AG04449 (cell line): ENCODE results near the gene ULK3.

Source experiments
- CTCF ChIA-PET: fragments of 350-600 bp; formaldehyde crosslinking; extraction: SDS; loops from one replicate; lab custom pipeline; 2021; ENCODE audit warnings: antibody characterized with exemption; lab: Yijun Ruan, JAX
- POLR2A ChIA-PET: fragments of 400-600, 350-600 bp; formaldehyde crosslinking; extraction: SDS; loops from one replicate; lab custom pipeline; 2020; ENCODE audit warnings: antibody characterized with exemption, inconsistent platforms; lab: Yijun Ruan, JAX
- DNase-seq: peaks from one replicate; pipeline ENCODE4 v3.0.0-alpha.2; 2010; ENCODE audit warnings: low read depth, low spot score
- H3K4me3 ChIP-seq: 2 replicates; pipeline ENCODE4 v1.5.1; 2011; ENCODE audit warnings: low read depth, mild to moderate bottlenecking, control low read depth, low read length
- CTCF ChIP-seq: IDR thresholded peaks from one replicate; pipeline ENCODE4 v1.5.1; 2011; ENCODE audit warnings: mild to moderate bottlenecking, moderate library complexity, low read length, control low read depth, inconsistent platforms; ENCODE audit not compliant: insufficient read depth; ENCODE audit errors: missing control alignments

The ULK3 gene

GRCh38 chr15:74869726-74870407 lies 26.9 kb upstream of the ULK3 start:
- no peak overlapping the region for H3K4me3 ChIP-seq
- TF ChIP-seq CTCF: no peak
- no peak for DNase-seq
- ChIA-PET CTCF (interaction anchor here (1.0 to 2.1 kb wide), 8 partner anchors 11 to 89 kb away, joined by 3 to 21 read pairs (median 4); no protein-coding TSS in a partner anchor), POLR2A (no interaction called here)

- DNase-seq: no peak
- POLR2A ChIA-PET: no interaction called here
- H3K4me3 ChIP-seq: no peak overlapping the region
- no peak for TF ChIP-seq CTCF
- CTCF ChIA-PET: interaction anchor here (1.0 to 2.1 kb wide), 8 partner anchors 10 to 88 kb away, joined by 3 to 21 read pairs (median 4); no protein-coding TSS in a partner anchor
Measured at GRCh38 chr15:74869372-74869725, 26.4 kb upstream of the ULK3 start.

GRCh38 chr15:74868059-74868458 lies 25.1 kb upstream of the ULK3 start:
- no peak for DNase-seq
- CTCF ChIA-PET: interaction anchor here (1.0 to 1.1 kb wide), 2 partner anchors 18 to 82 kb away, joined by 3 read pairs; no protein-coding TSS in a partner anchor
- POLR2A ChIA-PET: no interaction called here
- TF ChIP-seq CTCF: no peak
- H3K4me3 ChIP-seq: no peak overlapping the region

- no peak for DNase-seq
- no peak for TF ChIP-seq CTCF
- no peak overlapping the region for H3K4me3 ChIP-seq
- CTCF ChIA-PET: interaction anchor here (1.0 to 1.1 kb wide), 3 partner anchors 18 to 83 kb away, joined by 3 read pairs; no protein-coding TSS in a partner anchor
- POLR2A ChIA-PET: no interaction called here
Measured at GRCh38 chr15:74867466-74868038, 24.6 kb upstream of the ULK3 start.

- H3K4me3 ChIP-seq: no peak overlapping the region
- DNase-seq: peak; percentile 49
- no peak for TF ChIP-seq CTCF
- ChIA-PET POLR2A (no interaction called here), CTCF (interaction anchor here (0.6 to 1.7 kb wide), 3 partner anchors 36 to 96 kb away, joined by 3 to 7 read pairs (median 3); no protein-coding TSS in a partner anchor)
Measured at GRCh38 chr15:74866090-74866489, 23.1 kb upstream of the ULK3 start.

GRCh38 chr15:74865316-74865715 lies 22.4 kb upstream of the ULK3 start:
- ChIA-PET CTCF (interaction anchor here (1.5 to 1.7 kb wide), 2 partner anchors 94 to 95 kb away, joined by 3 read pairs; no protein-coding TSS in a partner anchor), POLR2A (no interaction called here)

More at GRCh38 chr15:74865316-74865715, 22.4 kb upstream of the ULK3 start:
- TF ChIP-seq CTCF: no peak
- no peak for DNase-seq
- H3K4me3 ChIP-seq: no peak overlapping the region
